Endodermal cell (in vitro differentiated cells): Measurements from ENCODE around the gene CRYGS. TPM values are rescaled to one million over a fixed set of nuclear protein-coding genes. Genes with fewer than 3 reads are reported as not detected.

Experiments used
- DNase-seq: peaks from one replicate; pipeline ENCODE4 v3.0.0-alpha.2; 2017
- H3K27ac ChIP-seq: 2 replicates; pipeline ENCODE4 v1.5.1; 2013; ENCODE audit warnings: mild to moderate bottlenecking, low read depth, low read length, moderate library complexity
- H3K27me3 ChIP-seq: 2 replicates; pipeline ENCODE4 v1.6.1; 2013; ENCODE audit warnings: mild to moderate bottlenecking, low read length, moderate library complexity; ENCODE audit not compliant: insufficient read depth, control insufficient read depth, poor library complexity, severe bottlenecking
- H3K36me3 ChIP-seq: 2 replicates; pipeline ENCODE4 v1.7.0; 2013; ENCODE audit warnings: mild to moderate bottlenecking, low read length, moderate library complexity; ENCODE audit not compliant: control insufficient read depth, insufficient read depth
- H3K4me1 ChIP-seq: one replicate; pipeline ENCODE4 v1.7.0; 2013; ENCODE audit warnings: low read length; ENCODE audit not compliant: control insufficient read depth, insufficient read depth
- H3K4me3 ChIP-seq: 2 replicates; pipeline ENCODE4 v1.5.1; 2013; ENCODE audit warnings: mild to moderate bottlenecking, low read length, moderate library complexity
- H3K9ac ChIP-seq: 2 replicates; pipeline ENCODE4 v1.6.1; 2013; ENCODE audit warnings: mild to moderate bottlenecking, low read length, moderate library complexity; ENCODE audit not compliant: poor library complexity, severe bottlenecking; ENCODE audit errors: extremely low read depth
- H3K9me3 ChIP-seq: 2 replicates; pipeline ENCODE4 v1.6.1; 2013; ENCODE audit warnings: mild to moderate bottlenecking, low read length, moderate library complexity; ENCODE audit not compliant: control insufficient read depth
- H3K27ac Mint-ChIP-seq: 2 replicates; pipeline ENCODE4 v1.8.0; 2020; ENCODE audit warnings: mixed read lengths
- H3K27me3 Mint-ChIP-seq: 2 replicates; pipeline ENCODE4 v1.8.0; 2021; ENCODE audit warnings: mild to moderate bottlenecking, mixed read lengths; ENCODE audit not compliant: insufficient read depth
- H3K36me3 Mint-ChIP-seq: 2 replicates; pipeline ENCODE4 v1.8.0; 2020; ENCODE audit warnings: low read depth, mixed read lengths
- H3K4me1 Mint-ChIP-seq: 2 replicates; pipeline ENCODE4 v1.8.0; 2020; ENCODE audit warnings: mixed read lengths
- H3K4me3 Mint-ChIP-seq: 2 replicates; pipeline ENCODE4 v1.8.0; 2020; ENCODE audit warnings: mild to moderate bottlenecking, moderate library complexity, mixed read lengths
- H3K9me3 Mint-ChIP-seq: 2 replicates; pipeline ENCODE4 v1.8.0; 2020; ENCODE audit warnings: mild to moderate bottlenecking, mixed read lengths
- WGBS, 2 experiments: methylation state at CpG; one replicate each; pipeline versions ENCODE4 v1.1.5 to v1.1.7; 2013; ENCODE audit warnings: missing lambda C conversion rate in 2 of 2, mixed read lengths in 1 of 2; ENCODE audit not compliant: insufficient coverage in 1 of 2, insufficient read length in 1 of 2; 5-methylcytosine and 5-hydroxymethylcytosine counted together
- total RNA-seq, 2 donors: library from RNA; stranded (reverse); fragmentation: NEBNext Ultra II Directional in 1 of 2; extraction: Animal tissue kit (Norgen Biotek cat#: 25700) in 1 of 2; gene quantifications; 2 replicates in 1 of 2; 3 replicates in 1 of 2; pipeline ENCODE4 v1.2.1, GENCODE V29; 2021
- TF ChIP-seq, protein P1 (sequence below): fragments of 200-600 bp; sonication (generic); conservative IDR thresholded peaks from 2 replicates; pipeline ENCODE4 v1.5.0; 2021; ENCODE audit warnings: antibody characterized with exemption, mild to moderate bottlenecking

Gene CRYGS
- total RNA-seq, 2 donors from 2014 or later: 2.0 to 2.4 TPM

DNA sequence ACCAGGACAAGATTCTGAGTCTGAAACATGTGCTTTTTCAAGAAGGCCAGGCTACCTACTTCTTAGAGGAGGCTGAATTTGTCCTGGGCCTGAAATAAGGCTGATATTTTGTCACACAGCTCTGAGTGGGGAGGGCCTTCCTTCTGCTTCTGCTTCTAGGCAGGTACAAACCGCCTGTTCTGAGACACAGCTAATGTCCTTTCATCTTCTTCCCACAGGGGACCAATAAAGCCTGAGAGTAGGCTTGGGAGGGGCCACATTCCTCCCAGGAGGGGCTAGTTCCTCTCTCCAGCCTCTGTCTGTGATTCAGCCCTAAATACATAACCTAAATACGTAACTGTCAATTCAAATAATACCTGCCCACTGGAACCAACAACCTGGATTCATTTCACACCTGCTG, 34.8 kb downstream of the CRYGS start:
- no peaks in the 10 kb centered on the region for H3K9me3 Mint-ChIP-seq
- no peaks in the 10 kb centered on the region for H3K36me3 Mint-ChIP-seq
- no peak overlapping the region for H3K27ac ChIP-seq
- peaks cover 3% of the 10 kb centered on the region for H3K4me1 ChIP-seq
- no peak overlapping the region for H3K4me3 Mint-ChIP-seq
- no peaks in the 10 kb centered on the region for H3K9me3 ChIP-seq
- no peak overlapping the region for H3K9ac ChIP-seq
- no peak overlapping the region for H3K4me3 ChIP-seq
- TF ChIP-seq, protein P1, sequence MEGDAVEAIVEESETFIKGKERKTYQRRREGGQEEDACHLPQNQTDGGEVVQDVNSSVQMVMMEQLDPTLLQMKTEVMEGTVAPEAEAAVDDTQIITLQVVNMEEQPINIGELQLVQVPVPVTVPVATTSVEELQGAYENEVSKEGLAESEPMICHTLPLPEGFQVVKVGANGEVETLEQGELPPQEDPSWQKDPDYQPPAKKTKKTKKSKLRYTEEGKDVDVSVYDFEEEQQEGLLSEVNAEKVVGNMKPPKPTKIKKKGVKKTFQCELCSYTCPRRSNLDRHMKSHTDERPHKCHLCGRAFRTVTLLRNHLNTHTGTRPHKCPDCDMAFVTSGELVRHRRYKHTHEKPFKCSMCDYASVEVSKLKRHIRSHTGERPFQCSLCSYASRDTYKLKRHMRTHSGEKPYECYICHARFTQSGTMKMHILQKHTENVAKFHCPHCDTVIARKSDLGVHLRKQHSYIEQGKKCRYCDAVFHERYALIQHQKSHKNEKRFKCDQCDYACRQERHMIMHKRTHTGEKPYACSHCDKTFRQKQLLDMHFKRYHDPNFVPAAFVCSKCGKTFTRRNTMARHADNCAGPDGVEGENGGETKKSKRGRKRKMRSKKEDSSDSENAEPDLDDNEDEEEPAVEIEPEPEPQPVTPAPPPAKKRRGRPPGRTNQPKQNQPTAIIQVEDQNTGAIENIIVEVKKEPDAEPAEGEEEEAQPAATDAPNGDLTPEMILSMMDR: no peak
- no peak overlapping the region for H3K27ac Mint-ChIP-seq
- H3K27me3 Mint-ChIP-seq: peaks cover 5% of the 10 kb centered on the region
- H3K27me3 ChIP-seq: no peaks in the 10 kb centered on the region
- DNase-seq: no peak
- no peaks in the 10 kb centered on the region for H3K36me3 ChIP-seq
- 90% methylated on average over 2 of the region's 2 CpGs; no CpG with 5 or more reads in 1 of the 2 experiments for WGBS, 2 experiments
- peaks cover 8% of the 10 kb centered on the region for H3K4me1 Mint-ChIP-seq

DNA sequence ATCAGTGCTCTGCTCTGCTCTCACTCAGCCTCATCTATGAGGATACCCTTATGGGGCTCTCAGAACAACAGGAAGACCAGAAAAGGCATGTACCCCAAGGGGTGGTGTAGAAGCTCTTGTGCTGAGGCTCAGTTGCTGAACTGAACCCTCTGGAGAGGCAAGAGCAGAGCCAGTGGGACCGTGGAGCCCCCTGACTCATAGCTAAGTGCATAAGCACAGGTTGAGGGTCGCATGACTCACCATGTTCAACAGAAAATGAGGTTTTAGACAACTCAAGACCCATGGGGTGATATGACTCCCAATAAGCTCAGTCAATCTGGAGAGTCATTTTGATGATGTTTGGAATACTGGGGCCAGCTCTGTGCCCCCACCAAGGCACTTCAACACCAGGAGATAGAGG, 37.3 kb downstream of the CRYGS start:
- H3K9me3 Mint-ChIP-seq: no peaks in the 10 kb centered on the region
- Histone ChIP-seq H3K9me3 (no peaks in the 10 kb centered on the region), H3K27me3 (no peaks in the 10 kb centered on the region), H3K27ac (no peak overlapping the region), H3K36me3 (no peaks in the 10 kb centered on the region), H3K9ac (no peak overlapping the region), H3K4me3 (no peak overlapping the region), H3K4me1 (peaks cover 20% of the 10 kb centered on the region)
- no peaks in the 10 kb centered on the region for H3K27me3 Mint-ChIP-seq
- no peak overlapping the region for H3K27ac Mint-ChIP-seq
- TF ChIP-seq, protein P1: no peak
- no peak overlapping the region for H3K4me3 Mint-ChIP-seq
- H3K36me3 Mint-ChIP-seq: no peaks in the 10 kb centered on the region
- H3K4me1 Mint-ChIP-seq: peaks cover 33% of the 10 kb centered on the region
- DNase-seq: no peak
- 89 to 93% methylated on average over 2 of the region's 2 CpGs for WGBS, 2 experiments

DNA sequence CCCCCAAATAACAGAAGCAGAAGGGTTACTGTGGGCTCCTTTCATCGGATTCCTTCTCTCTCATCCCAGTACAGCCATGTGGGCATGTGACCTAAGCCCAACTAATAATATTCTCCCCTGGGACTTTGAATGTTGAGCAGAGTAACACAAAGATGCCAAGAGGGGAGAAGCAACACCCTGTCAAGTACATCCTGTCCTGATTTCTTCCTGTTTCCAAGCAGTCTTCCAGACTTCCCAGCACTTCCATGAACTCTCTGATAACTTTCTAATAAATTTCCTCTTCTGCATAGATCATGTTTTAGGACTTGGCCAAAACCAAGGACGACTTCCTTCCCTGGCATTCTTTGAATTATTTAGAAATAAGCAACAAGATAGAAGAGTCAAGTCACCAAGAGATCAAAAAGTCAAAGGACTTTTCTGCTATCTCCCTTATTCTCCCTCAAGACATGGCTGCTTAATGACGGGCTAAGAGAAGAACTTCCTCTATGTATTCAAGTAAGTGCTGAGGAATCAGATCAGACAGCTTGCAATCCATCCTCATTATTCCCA, 37.9 kb downstream of the CRYGS start:
- Mint-ChIP-seq H3K27ac (no peak overlapping the region), H3K27me3 (no peaks in the 10 kb centered on the region), H3K4me1 (peaks cover 36% of the 10 kb centered on the region), H3K9me3 (no peaks in the 10 kb centered on the region), H3K4me3 (no peak overlapping the region), H3K36me3 (no peaks in the 10 kb centered on the region)
- TF ChIP-seq, protein P1: no peak
- DNase-seq: no peak
- WGBS, 2 experiments: 87 to 90% methylated on average over 2 to 3 of the region's 3 CpGs
- Histone ChIP-seq H3K27ac (no peak overlapping the region), H3K9ac (no peak overlapping the region), H3K4me3 (no peak overlapping the region), H3K9me3 (no peaks in the 10 kb centered on the region), H3K27me3 (no peaks in the 10 kb centered on the region), H3K4me1 (peaks cover 24% of the 10 kb centered on the region), H3K36me3 (no peaks in the 10 kb centered on the region)
